Natural killer cell treated with Interleukin-12 subunit alpha and Interleukin-12 subunit beta and Interleukin-15 and Interleukin-18, amount 100 ng/mL, for 72 hours (primary cell): ENCODE results near the gene GRHL1. TPM values are rescaled to one million over a fixed set of nuclear protein-coding genes. Genes with fewer than 3 reads are reported as not detected.
"Not testable (repeated sequence)": the region's sequence is repeated elsewhere in the genome, so short reads cannot be mapped to it uniquely, and the experiment has no call there.

Experiments used
- ATAC-seq, 2 donors: fragments of 150-1000 bp; cut with Tn5 transposase in 1 of 2; sonication (Bioruptor Pico), chemical (Tn5 transposase) in 1 of 2; 2 replicates each; pipeline ENCODE4 v1.10.0; 2021
- DNase-seq: peaks from one replicate; pipeline ENCODE4 v3.0.0; 2022; ENCODE audit warnings: low spot score
- H3K27ac Mint-ChIP-seq, 2 donors: 1 replicate in 1 of 2; 2 replicates in 1 of 2; pipeline ENCODE4 v1.8.0; 2022; ENCODE audit warnings: mixed read lengths in 2 of 2, mild to moderate bottlenecking in 1 of 2, moderate library complexity in 1 of 2
- H3K27me3 Mint-ChIP-seq, 2 donors: 1 replicate in 1 of 2; 2 replicates in 1 of 2; pipeline ENCODE4 v1.8.0; 2022; ENCODE audit warnings: mixed read lengths in 2 of 2
- H3K36me3 Mint-ChIP-seq: one replicate; pipeline ENCODE4 v1.8.0; 2022; ENCODE audit warnings: mixed read lengths
- H3K4me1 Mint-ChIP-seq, 2 donors: 1 replicate in 1 of 2; 2 replicates in 1 of 2; pipeline ENCODE4 v1.8.0; 2022; ENCODE audit warnings: low read depth in 2 of 2, mixed read lengths in 2 of 2, mild to moderate bottlenecking in 1 of 2
- H3K4me3 Mint-ChIP-seq: one replicate; pipeline ENCODE4 v1.8.0; 2022; ENCODE audit warnings: mixed read lengths
- H3K9me3 Mint-ChIP-seq: 2 replicates; pipeline ENCODE4 v1.8.0; 2022; ENCODE audit warnings: mixed read lengths
- total RNA-seq, 2 donors: library from RNA; stranded (reverse); gene quantifications; one replicate each; pipeline ENCODE4 v1.2.3, GENCODE V29; 2022

Gene GRHL1
- total RNA-seq, 2 donors from 2014 or later: 1.1 to 1.4 TPM

- peaks cover 27 to 32% of the 10 kb centered on the region in 2 donors for H3K4me1 Mint-ChIP-seq
- no peaks in the 10 kb centered on the region for H3K36me3 Mint-ChIP-seq
- H3K9me3 Mint-ChIP-seq: no peaks in the 10 kb centered on the region
- no peaks in the 10 kb centered on the region for H3K27me3 Mint-ChIP-seq
- peak overlapping the region; percentile 86 to 89 for H3K27ac Mint-ChIP-seq
- DNase-seq: no peak
- ATAC-seq: no peak
- peak overlapping the region; percentile 86 for H3K4me3 Mint-ChIP-seq
Observed at GRCh38 chr2:10030311-10030736, 78.8 kb downstream of the GRHL1 start.

- not testable (repeated sequence) for DNase-seq, ATAC-seq, H3K4me3 Mint-ChIP-seq, H3K27me3 Mint-ChIP-seq, H3K36me3 Mint-ChIP-seq, H3K9me3 Mint-ChIP-seq
- H3K4me1 Mint-ChIP-seq: peaks cover 32 to 37% of the 10 kb centered on the region in 2 donors
- H3K27ac Mint-ChIP-seq: peak overlapping the region in 1 of 2 donors; percentile 86
Observed at GRCh38 chr2:10030798-10031197, 79.3 kb downstream of the GRHL1 start.

GRCh38 chr2:10031886-10032745 lies 80.6 kb downstream of the GRHL1 start:
- Mint-ChIP-seq H3K4me1 (peaks cover 35 to 44% of the 10 kb centered on the region in 2 donors), H3K27me3 (no peaks in the 10 kb centered on the region), H3K9me3 (no peaks in the 10 kb centered on the region), H3K4me3 (no peak overlapping the region), H3K36me3 (no peaks in the 10 kb centered on the region), H3K27ac (peak overlapping the region in 1 of 2 donors; percentile 16)
- DNase-seq (no peak), ATAC-seq (no peak)

- Mint-ChIP-seq H3K36me3 (no peaks in the 10 kb centered on the region), H3K9me3 (no peaks in the 10 kb centered on the region), H3K4me1 (peaks cover 38 to 44% of the 10 kb centered on the region in 2 donors), H3K4me3 (no peak overlapping the region), H3K27me3 (no peaks in the 10 kb centered on the region), H3K27ac (peak overlapping the region in 1 of 2 donors; percentile 16)
- ATAC-seq (no peak), DNase-seq (no peak)
Observed at GRCh38 chr2:10032746-10033105, 81.2 kb downstream of the GRHL1 start.

- Mint-ChIP-seq H3K27ac (no peak overlapping the region), H3K4me3 (no peak overlapping the region), H3K27me3 (no peaks in the 10 kb centered on the region), H3K9me3 (no peaks in the 10 kb centered on the region), H3K4me1 (peaks cover 39 to 45% of the 10 kb centered on the region in 2 donors), H3K36me3 (no peaks in the 10 kb centered on the region)
- DNase-seq (no peak), ATAC-seq (no peak)
Observed at GRCh38 chr2:10033251-10034006, 81.9 kb downstream of the GRHL1 start.

- peak overlapping the region; percentile 42 for H3K4me3 Mint-ChIP-seq
- no peaks in the 10 kb centered on the region for H3K9me3 Mint-ChIP-seq
- ATAC-seq: no peak
- DNase-seq: no peak
- H3K4me1 Mint-ChIP-seq: peaks cover 36 to 44% of the 10 kb centered on the region in 2 donors
- no peaks in the 10 kb centered on the region for H3K27me3 Mint-ChIP-seq
- H3K36me3 Mint-ChIP-seq: no peaks in the 10 kb centered on the region
- peak overlapping the region; percentile 5 to 83 for H3K27ac Mint-ChIP-seq
Observed at GRCh38 chr2:10034333-10035052, 83.0 kb downstream of the GRHL1 start.

- Mint-ChIP-seq H3K27ac (peak overlapping the region; percentile 5 to 83), H3K36me3 (no peaks in the 10 kb centered on the region), H3K9me3 (no peaks in the 10 kb centered on the region), H3K27me3 (no peaks in the 10 kb centered on the region), H3K4me3 (peak overlapping the region; percentile 42), H3K4me1 (peaks cover 30 to 38% of the 10 kb centered on the region in 2 donors)
- peak in 1 of 2 donors; percentile 59 for ATAC-seq
- DNase-seq: no peak
Observed at GRCh38 chr2:10035053-10035422, 83.5 kb downstream of the GRHL1 start.

GRCh38 chr2:10035633-10036032 lies 84.1 kb downstream of the GRHL1 start:
- Mint-ChIP-seq H3K27ac (peak overlapping the region; percentile 68 to 83), H3K27me3 (no peaks in the 10 kb centered on the region), H3K9me3 (no peaks in the 10 kb centered on the region), H3K4me3 (peak overlapping the region; percentile 39), H3K36me3 (no peaks in the 10 kb centered on the region), H3K4me1 (peaks cover 29 to 37% of the 10 kb centered on the region in 2 donors)
- no peak for DNase-seq
- no peak for ATAC-seq

GRCh38 chr2:10036095-10036884 lies 84.8 kb downstream of the GRHL1 start:
- peaks cover 34 to 40% of the 10 kb centered on the region in 2 donors for H3K4me1 Mint-ChIP-seq
- ATAC-seq: peak; percentile 85 to 87
- peak; percentile 73 for DNase-seq
- H3K36me3 Mint-ChIP-seq: no peaks in the 10 kb centered on the region
- H3K9me3 Mint-ChIP-seq: no peaks in the 10 kb centered on the region
- peak overlapping the region; percentile 68 to 83 for H3K27ac Mint-ChIP-seq
- H3K4me3 Mint-ChIP-seq: peak overlapping the region; percentile 39
- no peaks in the 10 kb centered on the region for H3K27me3 Mint-ChIP-seq

- H3K27me3 Mint-ChIP-seq: no peaks in the 10 kb centered on the region
- H3K36me3 Mint-ChIP-seq: no peaks in the 10 kb centered on the region
- no peak overlapping the region for H3K4me3 Mint-ChIP-seq
- peak overlapping the region in 1 of 2 donors; percentile 61 for H3K27ac Mint-ChIP-seq
- ATAC-seq: no peak
- H3K9me3 Mint-ChIP-seq: no peaks in the 10 kb centered on the region
- no peak for DNase-seq
- H3K4me1 Mint-ChIP-seq: peaks cover 47 to 49% of the 10 kb centered on the region in 2 donors
Observed at GRCh38 chr2:10038123-10038522, 86.6 kb downstream of the GRHL1 start.

GRCh38 chr2:10038716-10039115 lies 87.2 kb downstream of the GRHL1 start:
- no peak overlapping the region for H3K4me3 Mint-ChIP-seq
- H3K27me3 Mint-ChIP-seq: no peaks in the 10 kb centered on the region
- peak overlapping the region in 1 of 2 donors; percentile 38 for H3K27ac Mint-ChIP-seq

GRCh38 chr2:10039658-10040410 lies 88.3 kb downstream of the GRHL1 start:
- no peak for DNase-seq
- peaks cover 40% of the 10 kb centered on the region in 2 donors for H3K4me1 Mint-ChIP-seq
- H3K36me3 Mint-ChIP-seq: no peaks in the 10 kb centered on the region
- peak overlapping the region in 1 of 2 donors; percentile 17 for H3K27ac Mint-ChIP-seq
- no peaks in the 10 kb centered on the region for H3K27me3 Mint-ChIP-seq
- no peak for ATAC-seq
- H3K9me3 Mint-ChIP-seq: no peaks in the 10 kb centered on the region
- H3K4me3 Mint-ChIP-seq: no peak overlapping the region

More at GRCh38 chr2:10038716-10039115, 87.2 kb downstream of the GRHL1 start:
- DNase-seq (no peak), ATAC-seq (no peak)
- Mint-ChIP-seq H3K36me3 (no peaks in the 10 kb centered on the region), H3K4me1 (peaks cover 47 to 49% of the 10 kb centered on the region in 2 donors), H3K9me3 (no peaks in the 10 kb centered on the region)
